ENCODE measurements around the gene SORCS2.
"Not testable (repeated sequence)": the region's sequence is repeated elsewhere in the genome, so short reads cannot be mapped to it uniquely, and the experiment has no call there.

The SORCS2 gene

DNA sequence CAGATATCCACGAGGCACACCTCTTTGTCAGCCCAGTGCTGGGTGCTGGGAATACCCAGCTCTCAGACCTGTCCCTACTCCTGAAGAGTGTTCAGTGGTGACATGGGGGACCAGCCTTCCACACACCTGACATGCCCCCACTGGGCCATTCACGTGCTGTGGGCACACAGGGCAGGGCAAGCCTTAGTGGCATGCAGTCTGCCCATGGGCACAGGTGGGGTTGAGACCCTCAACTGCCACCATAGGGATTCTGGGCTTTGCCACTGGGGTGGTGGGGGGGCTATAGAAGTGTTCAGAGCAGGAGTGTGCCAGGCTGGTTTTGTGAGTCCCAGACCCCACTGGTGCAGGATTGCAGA lies 259.1 kb downstream of the SORCS2 start:
- no peak for DNase-seq (ENCODE audit: low read depth)

DNA sequence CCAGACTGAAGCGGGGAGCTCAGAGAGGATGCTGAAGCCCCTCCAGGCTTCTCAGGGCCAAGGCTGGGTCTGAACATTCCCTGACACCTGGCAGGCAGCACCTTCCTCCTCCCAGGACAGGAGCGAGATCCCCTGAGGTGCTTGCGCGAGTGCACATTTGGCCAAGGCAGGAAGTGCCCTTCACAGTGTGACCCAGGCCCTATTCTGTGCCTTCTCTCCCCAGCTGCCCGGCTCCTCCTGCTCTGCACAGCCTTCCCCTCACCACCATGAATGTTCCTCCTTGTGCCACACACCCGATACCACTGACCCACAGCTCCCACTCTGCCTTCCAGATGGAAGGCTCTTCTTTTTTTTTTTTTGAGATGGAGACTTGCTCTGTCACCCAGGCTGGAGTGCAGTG lies 259.5 kb downstream of the SORCS2 start:
- no peak for DNase-seq (ENCODE audit: low read depth)

DNA sequence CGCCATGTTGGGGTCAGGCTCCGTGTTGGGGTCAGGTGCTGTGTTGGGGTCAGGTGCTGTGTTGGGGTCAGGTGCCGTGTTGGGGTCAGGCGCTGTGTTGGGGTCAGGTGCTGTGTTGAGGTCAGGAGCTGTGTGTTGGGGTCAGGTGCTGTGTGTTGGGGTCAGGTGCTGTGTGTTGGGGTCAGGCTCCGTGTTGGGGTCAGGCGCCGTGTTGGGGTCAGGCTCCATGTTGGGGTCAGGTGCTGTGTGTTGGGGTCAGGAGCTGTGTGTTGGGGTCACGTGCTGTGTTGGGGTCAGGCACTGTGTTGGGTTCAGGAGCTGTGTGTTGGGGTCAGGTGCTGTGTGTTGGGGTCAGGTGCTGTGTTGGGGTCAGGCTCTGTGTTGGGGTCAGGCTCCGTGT lies 260.5 kb downstream of the SORCS2 start:
- DNase-seq (ENCODE audit: low read depth), result not testable (repeated sequence)

DNA sequence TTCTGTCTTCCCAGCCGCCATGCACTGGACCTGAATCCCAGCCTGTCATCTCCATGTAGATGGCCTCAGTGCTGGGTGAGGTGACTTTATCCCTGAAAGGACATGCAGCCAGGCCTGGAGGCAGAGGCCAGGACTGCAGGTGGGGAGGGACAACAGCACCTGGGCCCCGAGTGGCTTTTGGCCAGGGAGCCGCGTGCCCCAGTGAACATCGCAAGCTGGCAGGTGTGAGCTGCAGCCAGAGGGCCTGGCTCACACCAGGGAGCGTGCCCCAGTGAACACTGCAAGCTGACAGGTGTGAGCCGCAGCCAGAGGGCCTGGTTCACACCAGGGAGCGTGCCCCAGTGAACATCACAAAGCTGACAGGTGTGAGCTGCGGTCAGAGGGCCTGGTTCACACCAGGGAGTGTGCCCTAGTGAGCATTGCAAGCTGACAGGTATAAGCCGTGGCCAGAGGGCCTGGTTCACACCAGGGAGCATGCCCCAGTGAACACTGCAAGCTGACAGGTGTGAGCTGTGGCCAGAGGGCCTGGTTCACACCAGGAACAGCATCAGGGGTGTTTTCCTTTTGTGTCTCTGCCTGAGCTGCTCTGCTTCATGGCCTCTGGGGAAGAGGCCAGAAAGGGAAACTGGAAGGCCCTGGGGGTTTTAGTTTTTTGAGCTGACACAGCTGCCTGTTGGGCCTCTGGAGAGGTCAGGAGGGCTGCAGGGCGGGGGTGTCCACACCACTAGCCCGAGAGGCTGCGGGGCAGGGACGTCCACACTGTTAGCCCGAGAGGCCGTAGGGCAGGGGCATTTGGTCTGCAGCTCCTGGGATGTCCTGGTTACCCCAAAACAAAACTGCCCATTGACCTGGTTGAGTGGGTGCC lies 265.1 kb downstream of the SORCS2 start:
- no peak for DNase-seq (ENCODE audit: low read depth)

DNA sequence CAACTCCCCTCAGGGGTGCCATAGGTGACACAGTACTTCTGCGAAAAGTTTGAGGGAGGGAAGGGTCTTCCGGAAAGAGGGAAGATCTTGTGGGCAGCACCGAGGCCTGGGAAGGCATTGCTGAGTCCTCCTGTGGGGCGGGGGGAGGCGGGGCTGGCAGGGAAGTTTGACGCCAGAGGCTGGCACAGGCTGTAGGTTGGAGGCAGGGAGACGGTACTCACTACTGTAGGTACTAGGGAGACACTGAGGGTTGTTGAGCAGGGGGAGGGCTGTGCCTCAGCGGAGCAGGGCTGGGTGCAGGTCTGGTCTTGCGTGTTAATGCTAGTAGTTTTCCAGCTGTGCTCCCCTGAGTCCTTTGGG lies 265.7 kb downstream of the SORCS2 start:
- no peak for DNase-seq (ENCODE audit: low read depth)

DNA sequence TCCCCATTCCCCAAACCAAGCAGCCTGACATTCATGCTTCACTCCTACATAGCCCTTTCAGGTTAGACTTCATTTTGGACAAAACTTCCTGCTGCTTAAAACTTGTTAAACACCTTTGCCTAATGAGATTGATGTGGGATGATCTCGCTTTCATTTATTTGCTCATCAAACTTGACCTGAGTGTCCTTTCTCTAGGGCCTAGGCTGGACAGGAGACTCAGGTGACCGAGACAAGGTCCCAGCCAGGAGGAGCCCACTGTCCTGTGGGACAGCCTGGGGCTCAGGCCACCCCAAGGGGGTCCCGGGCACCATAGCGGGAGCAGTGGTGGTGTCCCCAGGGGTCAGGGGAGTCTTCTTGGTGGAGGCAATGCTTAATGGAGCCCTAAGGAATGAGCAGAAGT lies 266.1 kb downstream of the SORCS2 start:
- DNase-seq (ENCODE audit: low read depth), result no peak

DNA sequence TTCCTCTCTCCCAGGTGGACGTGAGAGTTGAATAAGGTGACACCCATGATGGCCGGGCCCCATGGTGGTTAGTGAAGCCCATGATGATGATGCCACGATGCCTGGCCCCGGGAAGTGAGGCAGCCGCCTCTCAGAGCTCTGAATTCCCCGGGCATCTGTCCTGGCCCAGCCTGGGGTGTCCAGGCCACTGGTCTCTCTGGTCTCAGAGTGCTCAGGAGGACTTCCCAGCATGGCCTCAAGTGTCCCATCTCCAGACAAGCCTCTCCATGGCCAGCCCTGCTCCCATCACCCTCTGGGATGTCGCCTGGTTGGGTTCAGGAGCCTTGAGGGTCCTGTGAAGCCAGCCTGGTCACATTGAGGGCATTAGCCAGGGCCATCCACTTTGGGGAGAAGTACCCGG lies 267.1 kb downstream of the SORCS2 start:
- no peak for DNase-seq (ENCODE audit: low read depth)

DNA sequence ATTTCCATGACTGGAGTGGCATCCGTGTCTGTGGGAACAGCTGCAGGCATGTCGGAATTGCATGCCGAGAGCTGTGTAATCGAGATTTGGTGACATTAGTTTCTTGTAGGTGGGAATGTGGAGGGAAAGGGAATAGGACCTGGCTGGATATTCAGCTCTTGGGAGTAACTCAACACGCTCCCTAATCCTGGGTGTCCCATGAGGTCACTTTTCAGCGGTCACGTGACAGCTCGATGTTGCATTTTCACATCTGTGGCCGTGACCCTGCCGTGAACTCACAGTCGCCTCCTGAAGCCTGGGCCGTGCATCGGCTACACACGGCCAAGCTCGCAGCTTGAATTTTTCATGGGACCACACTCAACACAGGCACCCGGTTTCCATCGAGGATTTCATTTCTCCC lies 268.2 kb downstream of the SORCS2 start:
- DNase-seq (ENCODE audit: low read depth), result no peak

DNA sequence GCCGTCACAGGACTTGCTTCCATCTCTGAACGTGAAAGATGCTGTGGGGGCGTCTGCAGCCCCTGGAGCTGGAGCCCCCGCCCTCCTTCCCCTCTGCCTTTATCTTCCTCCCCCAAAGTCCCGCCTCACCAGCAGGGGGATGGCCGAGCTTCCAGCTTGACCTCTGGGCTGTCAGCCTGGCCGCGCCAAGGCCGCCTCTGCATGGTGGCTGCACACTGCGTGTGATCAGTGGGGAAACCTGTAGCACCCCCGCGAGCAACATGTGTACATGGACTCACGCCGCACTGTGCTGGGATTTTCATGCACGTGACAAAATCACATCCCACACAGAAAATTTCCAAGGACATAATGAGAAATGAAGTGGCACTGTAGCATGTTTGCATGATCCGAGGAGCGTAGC lies 268.9 kb downstream of the SORCS2 start:
- DNase-seq (ENCODE audit: low read depth), result no peak

DNA sequence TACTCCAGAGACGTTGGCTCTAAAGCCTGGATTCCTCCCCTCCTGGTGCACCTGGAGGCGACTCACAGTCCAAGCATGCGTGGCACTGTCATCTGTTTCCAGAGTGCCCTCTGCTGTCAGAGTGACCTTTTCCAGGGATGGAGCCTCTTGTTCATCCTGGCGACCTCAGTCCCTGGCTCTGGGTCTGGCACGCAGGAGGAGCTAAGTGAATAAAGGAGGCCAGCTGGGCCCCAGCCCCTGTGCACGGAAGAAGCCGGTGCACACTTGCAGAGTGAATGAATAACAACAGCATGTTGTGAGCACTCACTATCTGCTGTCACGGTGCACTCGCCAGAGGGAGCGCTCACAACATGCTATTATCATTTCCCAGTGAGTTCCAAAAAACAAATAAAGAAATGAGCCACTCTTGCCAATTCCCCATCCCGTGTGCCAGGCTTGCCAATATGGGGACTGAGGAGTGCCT lies 270.2 kb downstream of the SORCS2 start:
- peak; percentile 7 for DNase-seq (ENCODE audit: low read depth)

DNA sequence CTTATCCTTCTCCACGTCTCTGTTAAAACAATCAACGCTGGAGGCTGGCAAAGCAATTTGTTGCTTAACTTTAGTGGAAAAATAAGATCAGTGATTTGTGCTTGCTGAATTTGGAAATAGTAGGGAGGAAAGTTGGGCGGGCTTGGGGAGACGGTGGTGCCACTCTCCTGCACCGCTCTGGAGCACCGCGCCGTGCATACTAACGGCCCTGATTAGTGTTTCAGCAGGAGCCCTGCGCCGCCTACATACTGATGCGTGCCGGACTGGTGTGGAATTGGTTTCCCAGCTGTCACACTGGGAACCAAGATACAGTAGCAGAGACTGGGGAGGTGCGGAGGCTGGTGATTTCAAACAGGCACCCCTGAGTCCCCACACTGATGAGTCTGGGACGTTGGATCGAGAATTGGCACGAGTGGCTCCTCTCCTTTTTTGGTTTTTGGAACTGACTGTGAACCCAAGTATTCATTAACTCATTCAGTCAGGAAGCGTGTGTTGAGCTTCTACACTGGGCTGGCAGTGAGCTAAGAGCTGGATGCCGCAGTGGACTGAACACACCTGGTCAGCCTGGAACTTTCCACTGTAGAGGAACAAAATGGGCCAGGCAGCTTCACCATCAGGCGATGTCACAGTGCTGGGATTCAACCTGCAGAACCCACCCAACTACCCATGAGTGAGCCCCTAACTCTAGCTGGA lies 271.4 kb downstream of the SORCS2 start:
- DNase-seq (ENCODE audit: low read depth), result no peak

DNA sequence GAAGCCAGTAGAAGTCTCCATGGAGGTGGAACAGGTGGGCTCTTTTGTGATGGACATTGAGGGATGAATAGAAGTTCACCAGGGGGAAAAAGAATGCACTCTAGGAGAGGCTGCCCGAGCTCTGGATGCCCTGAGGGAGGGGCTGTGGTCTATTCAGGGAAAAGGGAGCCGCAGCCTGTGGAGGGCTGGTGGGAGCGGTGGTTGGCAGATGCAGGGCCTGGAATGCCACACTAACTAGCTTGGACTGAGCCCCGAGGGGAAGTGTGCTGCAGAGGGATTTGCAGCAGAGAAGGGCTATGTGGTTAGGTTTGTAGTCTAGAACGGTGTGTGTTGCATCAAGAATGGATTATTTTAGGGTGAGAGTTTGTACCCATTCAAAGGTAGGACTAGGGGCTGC lies 271.9 kb downstream of the SORCS2 start:
- DNase-seq (ENCODE audit: low read depth), result no peak

DNA sequence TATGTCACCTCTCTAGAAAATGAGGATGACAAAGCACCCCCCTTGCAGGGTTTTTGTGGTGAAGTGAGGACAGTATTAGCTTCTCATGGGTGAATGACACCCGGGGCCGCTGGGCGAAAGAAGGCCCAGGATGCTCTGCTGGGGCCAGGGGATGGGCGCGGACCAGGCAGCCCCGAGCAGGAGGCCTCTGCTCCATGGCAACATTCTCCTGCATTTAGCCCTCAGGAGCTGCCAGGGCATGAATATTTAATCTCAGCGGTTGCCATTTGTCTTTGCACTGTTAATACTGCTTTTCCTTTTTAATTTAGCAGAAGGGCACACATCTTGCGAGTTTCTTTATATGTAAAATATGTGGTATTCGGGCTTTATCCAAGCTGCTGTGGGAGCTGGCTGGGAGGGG lies 272.7 kb downstream of the SORCS2 start:
- no peak for DNase-seq (ENCODE audit: low read depth)

DNA sequence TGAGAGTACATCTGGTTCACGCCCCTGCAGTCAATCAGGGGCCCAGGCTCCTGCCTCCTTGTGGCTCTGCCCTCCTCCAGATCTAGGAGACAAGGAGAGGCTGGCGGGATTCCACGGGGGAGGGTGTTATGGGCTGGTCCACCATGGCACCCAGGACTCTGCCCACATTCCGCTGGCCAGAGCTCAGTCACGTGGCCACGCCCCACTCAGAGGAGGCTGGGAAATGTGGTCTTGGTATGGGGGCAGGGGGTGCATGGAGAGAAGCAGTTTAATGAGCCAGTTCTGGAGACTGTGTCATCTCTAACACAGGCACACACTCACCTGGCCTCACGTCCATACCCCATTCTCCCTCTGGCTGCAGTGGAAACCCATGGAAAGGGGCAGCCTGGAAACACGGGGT lies 273.9 kb downstream of the SORCS2 start:
- DNase-seq (ENCODE audit: low read depth), result no peak

DNA sequence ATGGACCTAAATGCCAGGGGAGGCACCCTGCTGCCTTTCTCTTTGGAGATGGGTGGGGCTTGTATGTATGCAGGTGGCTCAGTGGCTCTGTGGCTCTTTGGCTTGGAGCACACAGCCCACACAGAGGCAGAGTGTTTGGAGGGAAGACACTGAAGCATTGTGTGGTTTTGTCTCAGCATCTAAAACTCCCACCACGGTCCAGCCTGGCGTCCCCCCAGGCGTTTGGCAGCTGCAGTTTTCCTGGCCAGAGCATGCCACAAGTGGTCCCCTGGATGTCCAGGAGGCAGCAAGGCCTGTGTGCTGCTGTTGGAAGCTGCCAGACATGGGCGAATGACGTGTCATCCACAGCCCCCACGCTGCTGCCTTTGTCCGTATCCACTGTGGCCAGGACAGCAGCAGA lies 274.6 kb downstream of the SORCS2 start:
- DNase-seq (ENCODE audit: low read depth), result no peak

DNA sequence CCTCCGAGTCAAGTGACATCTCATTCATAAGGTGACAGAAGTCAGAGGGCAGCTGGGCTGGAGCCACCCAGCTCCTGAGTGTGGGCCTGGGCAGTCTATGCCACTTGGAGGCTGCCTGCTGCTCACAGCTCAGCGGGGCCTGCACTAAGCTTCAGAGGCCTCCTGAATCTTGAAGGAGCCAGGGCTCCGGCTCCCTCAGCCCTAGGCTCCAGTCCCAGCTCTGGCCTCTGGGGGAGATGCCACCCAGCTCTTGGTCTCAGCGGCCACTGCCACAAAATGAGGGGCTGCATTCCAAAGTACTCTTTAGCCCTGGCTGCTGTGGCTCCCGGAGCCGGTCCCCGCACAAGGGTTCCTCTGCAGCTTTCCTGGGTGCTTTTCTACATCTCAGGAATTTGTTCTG lies 275.1 kb downstream of the SORCS2 start:
- DNase-seq (ENCODE audit: low read depth), result no peak

DNA sequence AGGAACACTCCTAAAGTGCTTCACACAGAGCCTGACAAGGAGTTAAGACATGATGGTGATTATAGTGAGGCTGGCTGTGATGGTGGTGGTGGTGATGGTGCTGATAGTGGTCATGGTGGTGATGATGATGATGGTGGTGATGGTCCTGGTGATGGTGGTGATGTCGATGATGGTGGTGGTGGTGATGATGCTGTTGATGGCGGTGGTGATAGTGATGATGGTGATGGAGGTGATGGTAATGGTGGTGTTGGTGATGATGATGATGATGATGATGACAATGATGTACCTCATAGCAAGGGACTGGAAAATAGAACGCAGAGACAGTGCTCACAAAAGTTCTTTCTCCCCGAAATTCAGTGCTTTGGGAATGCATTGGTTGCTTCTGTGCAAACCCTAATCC lies 276.7 kb downstream of the SORCS2 start:
- DNase-seq (ENCODE audit: low read depth), result no peak

DNA sequence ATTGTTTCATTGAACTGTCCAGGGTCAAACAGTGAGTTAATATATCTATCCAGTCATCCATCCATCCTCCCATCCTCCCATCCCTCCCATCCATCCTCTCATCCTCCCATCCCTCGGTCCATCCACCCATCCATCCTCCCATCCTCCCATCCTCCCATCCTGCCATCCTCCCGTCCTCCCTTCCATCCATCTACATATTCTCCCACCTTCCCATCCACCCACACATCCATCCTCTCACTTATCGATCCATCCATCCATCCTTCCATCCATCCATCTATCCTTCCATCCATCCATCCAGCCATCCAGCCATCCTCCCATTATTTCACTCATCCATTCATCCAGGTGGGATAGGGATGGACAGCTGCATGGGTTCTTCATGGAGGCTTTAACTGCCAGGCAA lies 277.8 kb downstream of the SORCS2 start:
- DNase-seq (ENCODE audit: low read depth), result no peak

DNA sequence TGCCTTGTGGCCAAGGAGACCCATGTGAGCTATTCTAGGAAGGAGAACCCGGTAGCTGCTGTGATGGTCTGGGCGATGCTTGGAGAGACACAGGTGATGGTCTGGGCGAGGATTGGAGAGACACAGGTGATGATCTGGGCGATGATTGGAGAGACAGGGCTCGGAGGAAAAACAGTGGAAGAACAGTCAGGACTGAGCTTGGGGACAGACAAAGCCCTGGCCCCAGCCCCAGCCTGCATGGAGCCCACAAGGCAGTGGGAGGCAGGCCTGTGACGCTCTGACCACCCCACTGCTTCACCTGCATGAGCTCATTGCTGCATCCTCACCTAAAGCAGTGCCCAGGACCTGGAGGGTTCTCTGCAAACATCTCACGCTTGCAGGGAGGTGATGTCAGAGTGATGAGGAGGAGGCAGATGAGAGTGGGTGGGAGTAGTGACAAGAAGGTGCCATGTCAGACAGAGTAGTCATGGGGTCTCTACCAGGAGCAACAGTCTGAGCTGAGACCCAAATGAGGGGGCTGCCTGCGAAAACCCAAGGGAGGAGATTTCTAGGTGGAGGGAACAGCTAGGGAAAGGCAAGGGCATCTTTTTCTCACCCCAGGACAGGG lies 278.3 kb downstream of the SORCS2 start:
- no peak for DNase-seq (ENCODE audit: low read depth)

DNA sequence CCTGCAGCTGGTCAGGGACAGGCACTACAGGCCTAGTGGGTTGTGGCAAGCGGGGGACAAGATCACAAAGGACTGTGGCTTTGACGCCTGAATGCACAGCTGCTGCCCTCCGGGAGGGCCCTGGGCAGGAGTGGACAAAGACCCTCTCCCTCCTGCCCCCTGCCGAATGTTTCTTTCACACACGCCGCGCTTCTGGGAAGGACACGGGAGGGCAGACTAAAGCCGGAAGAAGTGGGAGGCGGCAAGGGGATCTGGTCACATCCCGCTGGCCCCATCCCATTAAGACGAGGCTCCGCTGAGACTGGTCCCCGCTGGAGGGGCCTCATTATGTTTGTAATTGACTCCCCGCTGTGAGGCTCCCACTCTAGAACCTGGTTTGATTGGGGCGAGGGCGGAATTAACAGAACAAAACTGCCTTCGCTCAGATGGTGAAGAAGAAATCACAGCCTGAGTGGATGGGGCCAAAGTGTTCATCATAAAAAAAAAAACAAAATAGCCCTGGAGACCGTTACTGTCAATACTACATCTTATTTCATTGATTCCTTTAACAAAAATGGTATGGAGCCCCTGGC lies 280.2 kb downstream of the SORCS2 start:
- no peak for DNase-seq (ENCODE audit: low read depth)

DNA sequence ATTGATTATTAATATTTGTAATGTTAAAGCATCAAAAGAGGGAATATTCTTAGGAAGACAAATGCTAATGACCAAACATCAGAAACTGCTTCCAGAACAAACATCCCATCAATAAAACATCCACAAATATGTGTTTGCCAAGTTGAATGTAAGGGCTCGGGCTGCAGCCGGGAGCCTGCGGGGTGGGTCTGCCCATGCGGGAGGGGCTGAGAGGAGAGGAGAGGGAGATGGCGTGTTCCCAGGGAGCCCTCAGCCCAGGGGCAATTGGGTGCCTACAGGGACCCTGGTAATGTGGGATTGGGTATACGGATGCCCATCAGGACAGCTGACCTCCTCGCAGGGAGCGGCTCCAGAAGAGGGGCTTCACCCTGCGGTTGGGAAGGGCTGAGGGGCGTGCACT lies 280.7 kb downstream of the SORCS2 start:
- DNase-seq (ENCODE audit: low read depth), result no peak

DNA sequence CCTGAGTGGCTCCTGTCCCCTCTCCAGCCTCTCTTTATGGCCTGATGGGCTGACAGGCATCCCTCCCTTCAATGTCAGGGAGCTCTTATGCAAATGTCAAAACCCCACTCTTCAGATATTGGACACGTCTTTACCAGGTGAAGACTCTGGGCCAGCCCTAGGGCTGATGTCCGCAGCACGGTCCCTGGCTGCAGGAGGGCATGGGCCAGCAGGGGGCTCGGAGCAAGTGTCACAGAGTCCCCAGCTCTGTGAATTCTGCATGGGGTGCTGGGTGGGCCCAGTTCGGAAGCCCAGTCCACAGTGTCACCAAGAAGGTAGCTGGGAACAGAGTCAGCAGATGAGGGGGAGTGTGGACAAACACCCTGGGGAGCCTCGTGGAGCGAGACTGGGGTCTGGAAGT lies 282.0 kb downstream of the SORCS2 start:
- DNase-seq (ENCODE audit: low read depth), result no peak

DNA sequence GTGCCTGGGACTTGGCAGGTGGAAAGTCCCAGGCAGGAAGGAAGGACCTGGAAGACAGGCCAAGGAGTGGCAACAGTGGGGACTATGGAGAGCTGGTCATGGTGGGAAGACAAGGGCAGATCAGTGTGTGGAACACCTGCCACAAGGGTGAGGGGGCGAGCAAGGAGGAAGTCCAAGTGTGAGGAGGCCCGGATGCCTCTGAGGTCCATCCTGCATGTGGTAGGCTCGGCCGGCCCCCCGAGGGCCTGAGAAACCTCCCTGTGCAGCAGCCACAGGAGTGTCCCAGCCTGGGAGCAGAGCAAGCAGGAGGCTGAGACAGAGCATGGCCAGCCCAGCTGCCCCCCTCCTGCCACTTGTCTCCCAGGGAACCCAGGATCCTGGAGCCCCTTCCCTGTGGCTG lies 282.9 kb downstream of the SORCS2 start:
- no peak for DNase-seq (ENCODE audit: low read depth)

Measured in GM04504 (cell line).